ENCODE data around the gene BRAF. TPM values are rescaled to one million over a fixed set of nuclear protein-coding genes. Genes with fewer than 3 reads are reported as not detected.

Gene BRAF
- total RNA-seq, 2 donors from 2014 or later, result 30.8 to 52.9 TPM

GRCh38 chr7:140901941-140902302 is 22.8 kb downstream of the BRAF start:
- Histone ChIP-seq H3K27ac (no peak overlapping the region), H3K4me3 (no peak overlapping the region), H3K36me3 (no peaks in the 10 kb centered on the region), H3K27me3 (replicated peaks; ENCODE audit: insufficient read depth) (no peaks in the 10 kb centered on the region), H3K9me3 (no peaks in the 10 kb centered on the region), H3K4me1 (replicated peaks) (no peaks in the 10 kb centered on the region)
- TF ChIP-seq POLR2A (IDR thresholded peaks at IDR 0.05) (no peak), POLR2AphosphoS5 (IDR thresholded peaks at IDR 0.05) (no peak), CTCF (IDR thresholded peaks at IDR 0.05) (no peak)
- WGBS, result 95% methylated on average over 4 of the region's 4 CpGs
- DNase-seq (ENCODE audit: low spot score), result no peak
- intact Hi-C loops (cut with DNase I), result no loop called here

DNA sequence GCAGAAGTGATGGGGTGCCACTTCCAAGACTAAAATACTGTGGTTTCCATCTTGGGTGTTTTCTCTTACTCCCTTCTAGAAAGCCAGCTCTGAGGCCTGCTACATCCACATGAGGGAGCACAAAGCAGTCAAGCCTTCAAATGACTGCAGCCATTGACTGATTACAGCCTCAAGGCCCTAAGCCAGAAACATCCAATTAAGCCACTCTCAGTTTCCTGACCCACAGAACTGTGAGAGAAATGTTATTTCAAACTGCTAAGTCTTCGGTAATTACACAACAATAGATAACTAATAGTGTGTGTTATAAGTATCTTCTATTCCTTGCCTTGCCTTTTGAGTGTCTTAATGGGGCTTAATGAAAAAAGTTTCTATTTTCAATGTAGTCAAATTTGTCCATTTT is 24.8 kb downstream of the BRAF start:
- DNase-seq (ENCODE audit: low spot score), result no peak
- Histone ChIP-seq H3K27ac (no peak overlapping the region), H3K9me3 (no peaks in the 10 kb centered on the region), H3K36me3 (no peaks in the 10 kb centered on the region), H3K27me3 (replicated peaks; ENCODE audit: insufficient read depth) (no peaks in the 10 kb centered on the region), H3K4me1 (replicated peaks) (no peaks in the 10 kb centered on the region), H3K4me3 (no peak overlapping the region)
- intact Hi-C loops (cut with DNase I), result no loop called here
- 85% methylated on average over 1 of the region's 1 CpG for WGBS
- no peak for TF ChIP-seq POLR2AphosphoS5 (IDR thresholded peaks at IDR 0.05)
- TF ChIP-seq POLR2A (IDR thresholded peaks at IDR 0.05), result no peak
- no peak for TF ChIP-seq CTCF (IDR thresholded peaks at IDR 0.05)

- TF ChIP-seq POLR2AphosphoS5 (IDR thresholded peaks at IDR 0.05) (no peak), CTCF (IDR thresholded peaks at IDR 0.05) (no peak), POLR2A (IDR thresholded peaks at IDR 0.05) (no peak)
Measured at GRCh38 chr7:140898786-140899536, 25.8 kb downstream of the BRAF start.

GRCh38 chr7:140896996-140897395 is 27.7 kb downstream of the BRAF start:
- Histone ChIP-seq H3K4me3 (no peak overlapping the region), H3K36me3 (no peaks in the 10 kb centered on the region), H3K4me1 (replicated peaks) (no peaks in the 10 kb centered on the region), H3K9me3 (no peaks in the 10 kb centered on the region), H3K27me3 (replicated peaks; ENCODE audit: insufficient read depth) (no peaks in the 10 kb centered on the region), H3K27ac (no peak overlapping the region)
- intact Hi-C loops (cut with DNase I), result no loop called here
- TF ChIP-seq POLR2AphosphoS5 (IDR thresholded peaks at IDR 0.05), result no peak
- TF ChIP-seq POLR2A (IDR thresholded peaks at IDR 0.05), result no peak
- TF ChIP-seq CTCF (IDR thresholded peaks at IDR 0.05), result no peak
- WGBS, result 56% methylated on average over 3 of the region's 3 CpGs
- no peak for DNase-seq (ENCODE audit: low spot score)

More at GRCh38 chr7:140898786-140899536, 25.8 kb downstream of the BRAF start:
- no peak for DNase-seq (ENCODE audit: low spot score)
- H3K27ac ChIP-seq, result no peak overlapping the region
- WGBS, result 70% methylated on average over 3 of the region's 3 CpGs
- no peaks in the 10 kb centered on the region for H3K27me3 ChIP-seq (replicated peaks; ENCODE audit: insufficient read depth)
- intact Hi-C loops (cut with DNase I), result no loop called here
- no peaks in the 10 kb centered on the region for H3K36me3 ChIP-seq
- H3K4me3 ChIP-seq, result no peak overlapping the region
- H3K9me3 ChIP-seq, result no peaks in the 10 kb centered on the region
- no peaks in the 10 kb centered on the region for H3K4me1 ChIP-seq (replicated peaks)

DNA sequence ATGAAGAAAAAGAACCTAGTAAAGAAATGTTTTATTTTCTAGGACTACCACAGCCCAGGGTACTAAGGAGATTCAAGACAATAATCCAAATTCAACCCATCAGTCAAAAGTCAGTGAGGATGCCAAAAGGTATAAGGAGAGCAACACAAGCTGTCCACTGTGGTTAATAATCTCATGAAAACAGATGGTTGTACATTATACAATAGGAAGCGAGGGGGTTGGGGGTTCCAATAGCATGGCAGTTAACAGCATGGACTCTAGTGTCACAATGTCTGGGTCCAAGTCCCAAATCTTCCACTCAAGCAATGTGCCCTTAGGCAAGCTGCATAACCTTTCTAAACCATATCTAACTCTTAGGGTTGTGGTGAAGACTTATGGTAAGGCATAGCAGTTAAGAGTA is 35.1 kb downstream of the BRAF start:
- Histone ChIP-seq H3K9me3 (no peaks in the 10 kb centered on the region), H3K4me1 (replicated peaks) (no peaks in the 10 kb centered on the region), H3K36me3 (no peaks in the 10 kb centered on the region), H3K4me3 (no peak overlapping the region), H3K27ac (no peak overlapping the region), H3K27me3 (replicated peaks; ENCODE audit: insufficient read depth) (no peaks in the 10 kb centered on the region)
- no peak for TF ChIP-seq POLR2AphosphoS5 (IDR thresholded peaks at IDR 0.05)
- 95% methylated on average over 1 of the region's 1 CpG for WGBS
- intact Hi-C loops (cut with DNase I), result no loop called here
- no peak for DNase-seq (ENCODE audit: low spot score)

All from prostate gland (tissue), 2 donors.